GM12878 (cell line): ENCODE measurements around the gene COL4A2.

Experiments used
- POLR2A ChIP-seq: IDR thresholded peaks from 2 replicates; pipeline ENCODE4 v1.6.1; 2011; ENCODE audit warnings: low read depth, mild to moderate bottlenecking, low read length
- TF ChIP-seq, protein P1 (sequence below): IDR thresholded peaks from 2 replicates; pipeline ENCODE4 v1.6.1; 2012; ENCODE audit warnings: mild to moderate bottlenecking, low read depth, low read length

DNA sequence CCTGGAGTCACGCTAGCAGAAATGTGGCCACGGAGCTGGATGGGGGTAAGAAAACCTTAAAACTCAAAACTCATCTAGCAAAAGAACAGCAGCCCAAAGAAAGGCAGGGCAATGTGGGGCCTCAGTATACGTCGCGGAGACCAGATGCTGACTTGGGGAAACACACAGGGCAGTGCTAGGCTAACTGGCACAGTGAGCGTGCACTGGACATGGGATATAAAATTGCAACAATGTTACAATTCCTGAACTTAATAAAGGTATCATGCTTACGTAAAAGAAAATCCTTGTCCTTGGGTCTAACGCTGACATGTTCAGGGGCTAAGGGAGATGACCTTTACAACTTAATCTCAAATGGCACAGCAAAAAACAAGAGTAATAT is 40.7 kb upstream of the COL4A2 start:
- no peak for TF ChIP-seq POLR2A
- TF ChIP-seq, protein P1, sequence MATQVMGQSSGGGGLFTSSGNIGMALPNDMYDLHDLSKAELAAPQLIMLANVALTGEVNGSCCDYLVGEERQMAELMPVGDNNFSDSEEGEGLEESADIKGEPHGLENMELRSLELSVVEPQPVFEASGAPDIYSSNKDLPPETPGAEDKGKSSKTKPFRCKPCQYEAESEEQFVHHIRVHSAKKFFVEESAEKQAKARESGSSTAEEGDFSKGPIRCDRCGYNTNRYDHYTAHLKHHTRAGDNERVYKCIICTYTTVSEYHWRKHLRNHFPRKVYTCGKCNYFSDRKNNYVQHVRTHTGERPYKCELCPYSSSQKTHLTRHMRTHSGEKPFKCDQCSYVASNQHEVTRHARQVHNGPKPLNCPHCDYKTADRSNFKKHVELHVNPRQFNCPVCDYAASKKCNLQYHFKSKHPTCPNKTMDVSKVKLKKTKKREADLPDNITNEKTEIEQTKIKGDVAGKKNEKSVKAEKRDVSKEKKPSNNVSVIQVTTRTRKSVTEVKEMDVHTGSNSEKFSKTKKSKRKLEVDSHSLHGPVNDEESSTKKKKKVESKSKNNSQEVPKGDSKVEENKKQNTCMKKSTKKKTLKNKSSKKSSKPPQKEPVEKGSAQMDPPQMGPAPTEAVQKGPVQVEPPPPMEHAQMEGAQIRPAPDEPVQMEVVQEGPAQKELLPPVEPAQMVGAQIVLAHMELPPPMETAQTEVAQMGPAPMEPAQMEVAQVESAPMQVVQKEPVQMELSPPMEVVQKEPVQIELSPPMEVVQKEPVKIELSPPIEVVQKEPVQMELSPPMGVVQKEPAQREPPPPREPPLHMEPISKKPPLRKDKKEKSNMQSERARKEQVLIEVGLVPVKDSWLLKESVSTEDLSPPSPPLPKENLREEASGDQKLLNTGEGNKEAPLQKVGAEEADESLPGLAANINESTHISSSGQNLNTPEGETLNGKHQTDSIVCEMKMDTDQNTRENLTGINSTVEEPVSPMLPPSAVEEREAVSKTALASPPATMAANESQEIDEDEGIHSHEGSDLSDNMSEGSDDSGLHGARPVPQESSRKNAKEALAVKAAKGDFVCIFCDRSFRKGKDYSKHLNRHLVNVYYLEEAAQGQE, result no peak
